ENCODE results near the gene UGT1A7. TPM values are rescaled to one million over a fixed set of nuclear protein-coding genes. Genes with fewer than 3 reads are reported as not detected.
"Not testable (repeated sequence)": the region's sequence is repeated elsewhere in the genome, so short reads cannot be mapped to it uniquely, and the experiment has no call there.

UGT1A7 gene
- total RNA-seq, 1 experiment from 2014 or later = not detected

DNA sequence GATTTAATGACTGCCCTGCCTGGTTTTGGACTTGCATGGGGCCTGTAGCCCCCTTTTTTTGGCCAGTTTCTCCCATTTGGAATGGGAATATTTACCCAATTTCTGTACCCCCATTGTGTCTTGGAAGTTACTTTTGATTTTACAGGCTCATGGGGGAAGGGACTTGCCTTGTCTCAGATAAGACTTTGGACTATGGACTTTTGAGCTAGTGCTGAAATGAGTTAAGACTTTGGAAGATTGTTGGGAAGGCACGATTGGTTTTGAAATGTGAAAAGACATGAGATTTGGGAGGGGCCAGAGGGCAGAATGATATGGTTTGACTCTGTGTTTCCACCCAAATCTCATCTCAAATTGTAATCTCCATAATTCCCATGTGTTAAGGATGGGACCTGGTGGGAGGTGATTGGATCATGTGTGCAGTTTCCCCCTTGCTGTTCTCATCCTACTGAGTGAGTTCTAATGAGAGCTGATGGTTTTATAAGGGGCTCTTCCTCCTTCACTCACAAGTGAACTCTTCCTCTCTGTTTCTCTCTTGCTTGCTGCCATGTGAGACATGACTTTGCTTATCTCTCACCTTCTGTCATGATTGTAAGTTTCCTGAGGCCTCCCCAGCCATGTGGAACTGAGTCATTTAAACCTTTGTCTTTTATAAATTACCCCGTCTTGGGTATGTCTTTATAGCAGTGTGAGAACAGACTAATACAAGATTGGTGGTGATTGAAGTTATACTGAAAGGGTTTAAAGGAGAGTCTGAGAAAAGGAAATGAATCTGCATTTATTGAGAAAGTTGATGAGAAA lies 69.7 kb downstream of the UGT1A7 start:
- H3K36me3 ChIP-seq; H3K27me3 ChIP-seq; H3K4me1 ChIP-seq; H3K9me3 ChIP-seq (replicated peaks); DNase-seq; H3K4me3 ChIP-seq; H3K27ac ChIP-seq: not testable (repeated sequence)

GRCh38 chr2:233754872-233755611 lies 73.3 kb downstream of the UGT1A7 start:
- Histone ChIP-seq H3K4me1 (no peaks in the 10 kb centered on the region), H3K27ac (no peak overlapping the region), H3K27me3 (no peaks in the 10 kb centered on the region), H3K36me3 (no peaks in the 10 kb centered on the region), H3K4me3 (no peak overlapping the region), H3K9me3 (replicated peaks) (peaks cover 5% of the 10 kb centered on the region; the same call in 1 of the 2 replicates)
- DNase-seq = no peak

DNA sequence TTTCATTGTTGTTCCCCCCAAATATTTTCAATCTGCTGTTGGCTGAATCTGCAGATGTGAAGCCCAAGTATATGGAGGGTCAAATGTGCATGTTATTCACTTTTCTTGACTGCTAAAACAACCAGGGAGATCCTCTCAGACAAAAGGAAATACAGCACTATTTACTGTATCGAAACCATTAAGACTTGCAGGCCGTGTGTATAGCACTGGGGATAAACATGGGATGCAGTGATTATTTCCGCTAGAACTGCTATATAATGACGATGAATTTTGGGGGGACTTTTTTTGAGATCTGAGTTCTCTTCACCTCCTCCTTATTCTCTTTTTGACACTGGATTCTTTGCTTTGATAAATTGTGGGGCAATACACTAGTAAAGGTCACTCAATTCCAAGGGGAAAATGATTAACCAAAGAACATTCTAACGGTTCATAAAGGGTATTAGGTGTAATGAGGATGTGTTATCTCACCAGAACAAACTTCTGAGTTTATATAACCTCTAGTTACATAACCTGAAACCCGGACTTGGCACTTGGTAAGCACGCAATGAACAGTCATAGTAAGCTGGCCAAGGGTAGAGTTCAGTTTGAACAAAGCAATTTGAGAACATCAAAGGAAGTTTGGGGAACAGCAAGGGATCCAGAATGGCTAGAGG lies 74.9 kb downstream of the UGT1A7 start:
- Histone ChIP-seq H3K4me1 (no peaks in the 10 kb centered on the region), H3K27ac (no peak overlapping the region), H3K36me3 (no peaks in the 10 kb centered on the region), H3K9me3 (replicated peaks) (no peaks in the 10 kb centered on the region), H3K4me3 (no peak overlapping the region), H3K27me3 (no peaks in the 10 kb centered on the region)
- DNase-seq = no peak

DNA sequence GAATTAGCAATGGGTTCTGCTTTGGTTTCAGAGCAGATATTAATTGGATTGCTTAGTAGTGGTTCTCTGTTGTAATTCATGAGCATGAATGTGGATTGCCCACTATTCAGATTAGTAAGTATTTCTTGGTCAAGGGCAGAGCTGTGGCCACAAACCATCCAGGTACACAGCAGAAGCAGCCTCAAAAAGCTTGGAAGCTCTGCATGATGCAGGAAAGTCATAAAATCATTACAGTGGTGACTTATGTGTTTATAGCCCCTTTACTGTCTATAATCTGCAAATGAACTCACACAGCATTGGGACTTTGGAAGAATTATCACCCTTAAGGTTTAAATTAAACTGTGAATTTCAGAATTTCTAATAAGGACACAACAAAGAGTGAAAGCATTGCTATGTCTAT lies 76.4 kb downstream of the UGT1A7 start:
- no peaks in the 10 kb centered on the region for H3K9me3 ChIP-seq (replicated peaks)
- no peaks in the 10 kb centered on the region for H3K36me3 ChIP-seq
- H3K27ac ChIP-seq = no peak overlapping the region
- H3K4me1 ChIP-seq = no peaks in the 10 kb centered on the region
- no peak overlapping the region for H3K4me3 ChIP-seq
- H3K27me3 ChIP-seq = no peaks in the 10 kb centered on the region; the same call in 1 of the 2 replicates
- DNase-seq = no peak

DNA sequence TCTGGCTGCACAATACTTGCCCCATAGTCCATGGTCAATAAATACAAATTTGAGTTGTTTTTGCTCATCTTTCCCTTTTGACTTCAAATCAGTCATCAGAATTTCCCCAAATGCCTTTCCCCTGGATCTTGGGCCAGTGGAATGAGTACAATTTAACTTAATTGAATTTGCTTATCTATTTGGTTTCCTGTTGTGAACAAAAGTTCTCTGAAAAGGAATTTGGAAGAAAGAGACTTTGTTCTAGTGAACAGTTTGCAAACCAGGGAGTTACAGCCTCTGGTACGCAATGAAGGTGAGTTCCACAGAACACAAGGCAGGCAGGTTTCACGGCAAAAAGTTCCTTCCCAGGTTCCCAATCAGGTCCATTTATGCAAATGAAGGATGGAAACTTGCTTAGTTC lies 77.1 kb downstream of the UGT1A7 start:
- Histone ChIP-seq H3K27ac (no peak overlapping the region), H3K4me3 (no peak overlapping the region), H3K27me3 (no peaks in the 10 kb centered on the region; the same call in 1 of the 2 replicates), H3K4me1 (no peaks in the 10 kb centered on the region), H3K9me3 (replicated peaks) (no peaks in the 10 kb centered on the region), H3K36me3 (no peaks in the 10 kb centered on the region)
- DNase-seq = no peak

GRCh38 chr2:233760043-233760442 lies 78.3 kb downstream of the UGT1A7 start, which contains the start of gene UGT1A1:
TSS of gene UGT1A1 (plus strand) at chr2:233760270. CDS start at chr2:233760288, 18 bp downstream.
- Histone ChIP-seq H3K4me3 (no peak within 1 kb of the TSS), H3K4me1 (no peaks in the 10 kb centered on the region), H3K27ac (no peak within 1 kb of the TSS), H3K36me3 (no peaks in the 10 kb centered on the region), H3K27me3 (no peaks in the 10 kb centered on the region; the same call in 1 of the 2 replicates), H3K9me3 (replicated peaks) (no peaks in the 10 kb centered on the region)
- DNase-seq = no peak

- Histone ChIP-seq H3K27ac (no peak overlapping the region), H3K4me3 (no peak overlapping the region), H3K27me3 (no peaks in the 10 kb centered on the region; the same call in 1 of the 2 replicates), H3K4me1 (no peaks in the 10 kb centered on the region), H3K9me3 (replicated peaks) (no peaks in the 10 kb centered on the region), H3K36me3 (no peaks in the 10 kb centered on the region)
- DNase-seq = no peak
Measured at GRCh38 chr2:233761040-233761769, 79.5 kb downstream of the UGT1A7 start.

GRCh38 chr2:233764264-233764663 lies 82.6 kb downstream of the UGT1A7 start:
- Histone ChIP-seq H3K9me3 (replicated peaks) (no peaks in the 10 kb centered on the region), H3K36me3 (no peaks in the 10 kb centered on the region), H3K27ac (no peak overlapping the region), H3K27me3 (no peaks in the 10 kb centered on the region; the same call in 1 of the 2 replicates), H3K4me1 (no peaks in the 10 kb centered on the region), H3K4me3 (no peak overlapping the region)
- DNase-seq = no peak

DNA sequence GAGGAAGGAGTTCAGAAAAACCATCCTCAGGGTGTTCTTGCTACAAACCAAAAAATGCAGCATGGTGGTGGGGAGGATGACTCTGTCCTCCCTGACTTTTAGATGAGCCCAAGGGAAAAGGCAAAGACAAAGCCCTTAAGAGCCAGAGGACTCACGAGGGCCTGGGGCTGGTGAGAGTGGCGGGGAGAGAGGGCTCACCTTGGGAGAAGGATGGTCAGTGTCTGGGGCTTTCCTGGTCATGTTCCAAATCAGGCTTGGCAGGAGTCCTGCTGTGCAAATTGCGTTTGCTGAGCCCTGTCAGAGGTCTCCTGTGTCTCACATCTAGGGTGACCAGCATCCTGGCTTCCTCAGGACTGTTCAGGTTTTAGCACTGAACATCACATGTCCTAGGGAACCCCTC lies 83.1 kb downstream of the UGT1A7 start:
- Histone ChIP-seq H3K36me3 (no peaks in the 10 kb centered on the region), H3K27me3 (no peaks in the 10 kb centered on the region; the same call in 1 of the 2 replicates), H3K4me1 (no peaks in the 10 kb centered on the region), H3K27ac (no peak overlapping the region), H3K9me3 (replicated peaks) (no peaks in the 10 kb centered on the region), H3K4me3 (no peak overlapping the region)
- DNase-seq = no peak

DNA sequence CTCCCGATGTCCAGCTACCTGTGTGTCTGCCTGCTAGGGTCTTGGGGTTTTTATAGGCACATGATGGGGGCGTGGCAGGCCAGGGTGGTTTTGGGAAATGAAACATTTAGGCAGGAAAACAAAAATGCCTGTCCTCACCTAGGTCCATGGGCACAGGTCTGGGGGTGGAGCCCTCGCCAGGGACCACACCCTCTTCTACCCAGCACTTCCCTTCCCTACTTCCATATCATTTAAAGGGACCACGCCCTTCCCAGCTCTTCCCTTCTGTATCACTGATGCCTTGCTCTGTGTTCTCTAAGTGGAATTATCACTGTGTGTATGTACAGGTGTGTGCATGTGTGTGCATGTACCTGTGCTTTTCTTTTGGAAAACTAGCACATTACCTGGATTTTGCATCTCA lies 84.7 kb downstream of the UGT1A7 start:
- Histone ChIP-seq H3K4me1 (no peaks in the 10 kb centered on the region), H3K36me3 (no peaks in the 10 kb centered on the region), H3K4me3 (no peak overlapping the region), H3K9me3 (replicated peaks) (no peaks in the 10 kb centered on the region), H3K27me3 (peaks cover 8% of the 10 kb centered on the region; the same call in 1 of the 2 replicates), H3K27ac (no peak overlapping the region)
- no peak for DNase-seq

- peaks cover 8% of the 10 kb centered on the region; the same call in 1 of the 2 replicates for H3K27me3 ChIP-seq
- no peaks in the 10 kb centered on the region for H3K4me1 ChIP-seq
- H3K9me3 ChIP-seq (replicated peaks) = no peaks in the 10 kb centered on the region
- no peak for DNase-seq
- H3K27ac ChIP-seq = no peak overlapping the region
- H3K4me3 ChIP-seq = no peak overlapping the region
- no peaks in the 10 kb centered on the region for H3K36me3 ChIP-seq
Measured at GRCh38 chr2:233768076-233768475, 86.4 kb downstream of the UGT1A7 start.

- Histone ChIP-seq H3K36me3 (no peaks in the 10 kb centered on the region), H3K9me3 (replicated peaks) (no peaks in the 10 kb centered on the region), H3K4me1 (no peaks in the 10 kb centered on the region), H3K27me3 (peaks cover 8% of the 10 kb centered on the region; the same call in 1 of the 2 replicates), H3K27ac (no peak overlapping the region), H3K4me3 (no peak overlapping the region)
- no peak for DNase-seq
Measured at GRCh38 chr2:233769260-233769659, 87.6 kb downstream of the UGT1A7 start.

DNA sequence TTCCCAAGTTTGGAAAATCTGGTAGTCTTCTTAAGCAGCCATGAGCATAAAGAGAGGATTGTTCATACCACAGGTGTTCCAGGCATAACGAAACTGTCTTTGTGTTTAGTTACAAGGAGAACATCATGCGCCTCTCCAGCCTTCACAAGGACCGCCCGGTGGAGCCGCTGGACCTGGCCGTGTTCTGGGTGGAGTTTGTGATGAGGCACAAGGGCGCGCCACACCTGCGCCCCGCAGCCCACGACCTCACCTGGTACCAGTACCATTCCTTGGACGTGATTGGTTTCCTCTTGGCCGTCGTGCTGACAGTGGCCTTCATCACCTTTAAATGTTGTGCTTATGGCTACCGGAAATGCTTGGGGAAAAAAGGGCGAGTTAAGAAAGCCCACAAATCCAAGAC lies 90.5 kb downstream of the UGT1A7 start:
- Histone ChIP-seq H3K4me1 (no peaks in the 10 kb centered on the region), H3K4me3 (no peak overlapping the region), H3K9me3 (replicated peaks) (no peaks in the 10 kb centered on the region), H3K27me3 (peaks cover 8% of the 10 kb centered on the region; the same call in 1 of the 2 replicates), H3K36me3 (no peaks in the 10 kb centered on the region), H3K27ac (no peak overlapping the region)
- no peak for DNase-seq

DNA sequence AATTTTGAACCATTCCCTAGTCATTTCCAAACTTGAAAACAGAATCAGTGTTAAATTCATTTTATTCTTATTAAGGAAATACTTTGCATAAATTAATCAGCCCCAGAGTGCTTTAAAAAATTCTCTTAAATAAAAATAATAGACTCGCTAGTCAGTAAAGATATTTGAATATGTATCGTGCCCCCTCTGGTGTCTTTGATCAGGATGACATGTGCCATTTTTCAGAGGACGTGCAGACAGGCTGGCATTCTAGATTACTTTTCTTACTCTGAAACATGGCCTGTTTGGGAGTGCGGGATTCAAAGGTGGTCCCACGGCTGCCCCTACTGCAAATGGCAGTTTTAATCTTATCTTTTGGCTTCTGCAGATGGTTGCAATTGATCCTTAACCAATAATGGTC lies 90.9 kb downstream of the UGT1A7 start:
- H3K4me3 ChIP-seq = no peak overlapping the region
- no peak for DNase-seq

More for the DNA sequence above, 90.9 kb downstream of the UGT1A7 start:
- H3K27ac ChIP-seq = no peak overlapping the region
- no peaks in the 10 kb centered on the region for H3K9me3 ChIP-seq (replicated peaks)
- H3K27me3 ChIP-seq = peaks cover 8% of the 10 kb centered on the region; the same call in 1 of the 2 replicates
- H3K36me3 ChIP-seq = no peaks in the 10 kb centered on the region
- H3K4me1 ChIP-seq = no peaks in the 10 kb centered on the region

Data from SJCRH30 (cell line).